ENCODE data around the gene ACR. TPM values are rescaled to one million over a fixed set of nuclear protein-coding genes. Genes with fewer than 3 reads are reported as not detected.

ACR gene
- total and polyA plus RNA-seq, 10 of the 15 experiments (the other 5 are each of a cell fraction or from before 2014, with no cell fraction given), result not detected

DNA sequence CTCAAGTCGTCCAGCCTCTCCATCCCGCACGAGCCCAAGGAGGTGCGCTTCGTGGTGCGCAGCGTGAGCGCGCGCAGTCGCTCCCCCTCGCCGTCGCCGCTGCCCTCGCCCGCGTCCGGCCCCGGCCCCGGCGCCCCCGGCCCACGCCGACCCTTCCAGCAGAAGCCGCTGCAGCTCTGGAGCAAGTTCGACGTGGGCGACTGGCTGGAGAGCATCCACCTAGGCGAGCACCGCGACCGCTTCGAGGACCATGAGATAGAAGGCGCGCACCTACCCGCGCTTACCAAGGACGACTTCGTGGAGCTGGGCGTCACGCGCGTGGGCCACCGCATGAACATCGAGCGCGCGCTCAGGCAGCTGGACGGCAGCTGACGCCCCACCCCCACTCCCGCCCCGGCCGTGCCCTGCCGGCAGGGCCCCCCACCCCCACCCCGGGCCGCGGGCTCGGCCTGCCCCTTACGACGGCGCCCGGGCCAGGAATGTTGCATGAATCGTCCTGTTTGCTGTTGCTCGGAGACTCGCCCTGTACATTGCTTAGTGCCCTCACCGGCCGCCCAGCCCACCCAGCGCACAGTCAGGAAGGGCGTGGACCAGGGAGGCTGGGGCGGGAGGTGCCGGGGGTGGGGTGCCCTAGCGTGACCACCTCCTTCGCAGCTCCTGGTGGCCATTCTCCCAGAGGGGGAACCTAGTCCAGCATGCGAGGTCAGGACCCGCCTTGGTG, 6.9 kb upstream of the ACR start:
- 65% methylated on average over 19 of the region's 76 CpGs for WGBS (ENCODE audit: insufficient coverage, insufficient replicate concordance, low lambda C conversion rate, missing lambda C conversion rate)
- in situ Hi-C loops (cut with MboI), result no loop called here
- H3K36me3 ChIP-seq (ENCODE audit: control insufficient read depth in 2 of 2, insufficient read depth in 2 of 2, low read length in 1 of 2), result no peaks in the 10 kb centered on the region
- H3K4me2 ChIP-seq (ENCODE audit: control insufficient read depth, insufficient read depth), result no peak overlapping the region
- SMC1A ChIA-PET (ENCODE audit: uncharacterized antibody, unreplicated experiment), result no interaction called here
- POLR2A ChIA-PET, result no interaction called here
- no peaks in the 10 kb centered on the region for H3K4me1 ChIP-seq (ENCODE audit: control insufficient read depth, insufficient read depth, low read length)
- no TSS peak for BruUV-seq (replicated peaks)
- CTCF ChIA-PET, result no interaction called here
- TF ChIP-seq, protein P1, sequence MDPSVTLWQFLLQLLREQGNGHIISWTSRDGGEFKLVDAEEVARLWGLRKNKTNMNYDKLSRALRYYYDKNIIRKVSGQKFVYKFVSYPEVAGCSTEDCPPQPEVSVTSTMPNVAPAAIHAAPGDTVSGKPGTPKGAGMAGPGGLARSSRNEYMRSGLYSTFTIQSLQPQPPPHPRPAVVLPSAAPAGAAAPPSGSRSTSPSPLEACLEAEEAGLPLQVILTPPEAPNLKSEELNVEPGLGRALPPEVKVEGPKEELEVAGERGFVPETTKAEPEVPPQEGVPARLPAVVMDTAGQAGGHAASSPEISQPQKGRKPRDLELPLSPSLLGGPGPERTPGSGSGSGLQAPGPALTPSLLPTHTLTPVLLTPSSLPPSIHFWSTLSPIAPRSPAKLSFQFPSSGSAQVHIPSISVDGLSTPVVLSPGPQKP (IDR thresholded peaks at IDR 0.05; ENCODE audit: low read depth, low read length), result no peak
- TF ChIP-seq IKZF1 (conservative IDR thresholded peaks at IDR 0.05), result no peak
- no peak for TF ChIP-seq NFYA (IDR thresholded peaks at IDR 0.05; ENCODE audit: borderline replicate concordance, low read depth, low read length)
- no peak for TF ChIP-seq ZNF207 (IDR thresholded peaks at IDR 0.05; ENCODE audit: borderline replicate concordance)
- no peak for TF ChIP-seq KLF5 (IDR thresholded peaks at IDR 0.05; ENCODE audit: partially characterized antibody)
- TF ChIP-seq RUNX3 (IDR thresholded peaks at IDR 0.05; ENCODE audit: low read length), result no peak
- TF ChIP-seq, protein P2, sequence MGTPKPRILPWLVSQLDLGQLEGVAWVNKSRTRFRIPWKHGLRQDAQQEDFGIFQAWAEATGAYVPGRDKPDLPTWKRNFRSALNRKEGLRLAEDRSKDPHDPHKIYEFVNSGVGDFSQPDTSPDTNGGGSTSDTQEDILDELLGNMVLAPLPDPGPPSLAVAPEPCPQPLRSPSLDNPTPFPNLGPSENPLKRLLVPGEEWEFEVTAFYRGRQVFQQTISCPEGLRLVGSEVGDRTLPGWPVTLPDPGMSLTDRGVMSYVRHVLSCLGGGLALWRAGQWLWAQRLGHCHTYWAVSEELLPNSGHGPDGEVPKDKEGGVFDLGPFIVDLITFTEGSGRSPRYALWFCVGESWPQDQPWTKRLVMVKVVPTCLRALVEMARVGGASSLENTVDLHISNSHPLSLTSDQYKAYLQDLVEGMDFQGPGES (IDR thresholded peaks at IDR 0.05), result no peak
- no peak overlapping the region for H3K27ac ChIP-seq (ENCODE audit: control insufficient read depth, insufficient read depth)
- H3K9ac ChIP-seq (ENCODE audit: control insufficient read depth, insufficient read depth, low read length), result no peak overlapping the region
- H2AFZ ChIP-seq (ENCODE audit: control insufficient read depth, low read depth, low read length), result no peak overlapping the region
- no peaks in the 10 kb centered on the region; a peak in 1 of 4 replicates for H3K27me3 ChIP-seq (replicated peaks in 1 of 2; ENCODE audit: control insufficient read depth in 2 of 2, insufficient read depth in 2 of 2, low read length in 1 of 2)
- intact Hi-C loops (cut with micrococcal nuclease; ENCODE audit: unreplicated experiment), result no loop called here
- ATAC-seq (no peak), DNase-seq (ENCODE audit: low read depth, low spot score) (no peak), FAIRE-seq (no peak)
- RAD21 ChIA-PET (ENCODE audit: unreplicated experiment), result no interaction called here
- H3K4me3 ChIP-seq, result no peak overlapping the region
- H4K20me1 ChIP-seq (ENCODE audit: control insufficient read depth, insufficient read depth), result no peaks in the 10 kb centered on the region
- H3K79me2 ChIP-seq (ENCODE audit: control insufficient read depth, insufficient read depth, low read length), result no peaks in the 10 kb centered on the region
- no peaks in the 10 kb centered on the region for H3K9me3 ChIP-seq (replicated peaks; ENCODE audit: control insufficient read depth, insufficient read depth, low read length)
